Mucosa of stomach (tissue), 1 donor: Measurements from ENCODE around the gene PRDX5.
"Not testable (repeated sequence)": the region's sequence is repeated elsewhere in the genome, so short reads cannot be mapped to it uniquely, and the experiment has no call there.

Experiments
- H3K27me3 ChIP-seq: one replicate; pipeline ENCODE4 v1.7.0; 2013; ENCODE audit warnings: mild to moderate bottlenecking, low read length; ENCODE audit not compliant: control insufficient read depth, insufficient read depth
- H3K36me3 ChIP-seq: one replicate; pipeline ENCODE4 v1.7.0; 2013; ENCODE audit warnings: low read length; ENCODE audit not compliant: control insufficient read depth, insufficient read depth
- H3K4me1 ChIP-seq: one replicate; pipeline ENCODE4 v1.7.0; 2013; ENCODE audit warnings: mild to moderate bottlenecking, low read length; ENCODE audit not compliant: control insufficient read depth, insufficient read depth
- H3K4me3 ChIP-seq: one replicate; pipeline ENCODE4 v1.7.0; 2013; ENCODE audit warnings: low read length
- H3K9ac ChIP-seq: one replicate; pipeline ENCODE4 v1.7.0; 2013; ENCODE audit warnings: mild to moderate bottlenecking, low read length, moderate library complexity
- H3K9me3 ChIP-seq: one replicate; pipeline ENCODE4 v1.7.0; 2013; ENCODE audit warnings: mild to moderate bottlenecking, low read length, moderate library complexity; ENCODE audit not compliant: control insufficient read depth
- donor health status: Pancreatic carcinoma.

The PRDX5 gene

DNA sequence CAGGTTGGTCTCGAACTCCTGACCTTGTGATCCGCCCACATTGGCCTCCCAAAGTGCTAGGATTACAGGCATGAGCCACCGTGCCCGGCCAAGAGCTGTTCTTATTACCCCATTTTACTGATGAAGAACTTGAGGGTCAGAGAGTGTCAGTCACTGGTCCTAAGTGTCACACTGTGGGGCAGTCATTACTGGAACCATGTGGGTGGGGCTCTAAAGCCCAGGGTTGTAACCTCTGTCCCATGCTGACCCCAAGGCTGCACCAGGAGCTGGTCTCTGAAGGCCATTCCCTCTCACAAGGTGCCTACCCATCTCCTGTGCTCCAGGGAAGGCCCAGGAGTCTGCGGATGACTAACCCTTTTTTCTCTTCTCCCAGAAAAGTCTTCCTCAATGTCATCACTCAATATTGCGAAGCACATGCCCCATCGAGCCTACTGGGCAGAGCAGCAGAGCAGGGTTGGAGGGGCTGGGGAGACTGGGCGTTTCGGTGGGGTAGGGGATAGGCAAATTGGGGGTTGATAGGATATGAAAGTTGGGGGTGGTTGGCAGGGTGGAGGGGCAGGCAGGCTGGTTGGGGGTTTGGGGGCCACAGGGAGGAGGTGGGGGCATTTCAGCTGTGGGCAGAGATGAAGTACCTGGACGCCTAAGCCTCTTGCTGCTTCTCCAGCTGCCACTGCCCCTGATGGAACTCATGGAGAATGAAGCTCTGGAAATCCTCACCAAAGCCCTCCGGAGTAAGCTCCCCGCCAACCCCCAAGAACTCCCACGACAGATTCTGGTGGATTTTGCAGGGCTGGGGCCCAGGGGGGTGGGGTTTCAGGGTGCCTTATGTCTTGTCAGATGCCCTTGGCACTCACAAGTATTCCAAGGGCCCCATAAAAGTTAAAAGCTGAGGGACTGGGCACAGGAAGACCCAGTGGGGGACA, 14.6 kb upstream of the PRDX5 start:
- Histone ChIP-seq H3K36me3 (no peaks in the 10 kb centered on the region), H3K4me3 (no peak overlapping the region), H3K9me3 (no peaks in the 10 kb centered on the region), H3K27me3 (peaks cover 26% of the 10 kb centered on the region), H3K9ac (peak overlapping the region; percentile 82), H3K4me1 (peaks cover 45% of the 10 kb centered on the region)

- Histone ChIP-seq H3K36me3 (no peaks in the 10 kb centered on the region), H3K4me1 (peaks cover 45% of the 10 kb centered on the region), H3K4me3 (peak overlapping the region; percentile 64), H3K9me3 (no peaks in the 10 kb centered on the region), H3K9ac (peak overlapping the region; percentile 82), H3K27me3 (peaks cover 21% of the 10 kb centered on the region)
These were observed 13.9 kb upstream of the PRDX5 start for GRCh38 chr11:64304032-64304315.

- Histone ChIP-seq H3K4me1 (peaks cover 39% of the 10 kb centered on the region), H3K9ac (peak overlapping the region; percentile 82), H3K27me3 (peaks cover 16% of the 10 kb centered on the region), H3K36me3 (no peaks in the 10 kb centered on the region), H3K4me3 (peak overlapping the region; percentile 64), H3K9me3 (no peaks in the 10 kb centered on the region)
These were observed 13.4 kb upstream of the PRDX5 start for GRCh38 chr11:64304316-64305072.

DNA sequence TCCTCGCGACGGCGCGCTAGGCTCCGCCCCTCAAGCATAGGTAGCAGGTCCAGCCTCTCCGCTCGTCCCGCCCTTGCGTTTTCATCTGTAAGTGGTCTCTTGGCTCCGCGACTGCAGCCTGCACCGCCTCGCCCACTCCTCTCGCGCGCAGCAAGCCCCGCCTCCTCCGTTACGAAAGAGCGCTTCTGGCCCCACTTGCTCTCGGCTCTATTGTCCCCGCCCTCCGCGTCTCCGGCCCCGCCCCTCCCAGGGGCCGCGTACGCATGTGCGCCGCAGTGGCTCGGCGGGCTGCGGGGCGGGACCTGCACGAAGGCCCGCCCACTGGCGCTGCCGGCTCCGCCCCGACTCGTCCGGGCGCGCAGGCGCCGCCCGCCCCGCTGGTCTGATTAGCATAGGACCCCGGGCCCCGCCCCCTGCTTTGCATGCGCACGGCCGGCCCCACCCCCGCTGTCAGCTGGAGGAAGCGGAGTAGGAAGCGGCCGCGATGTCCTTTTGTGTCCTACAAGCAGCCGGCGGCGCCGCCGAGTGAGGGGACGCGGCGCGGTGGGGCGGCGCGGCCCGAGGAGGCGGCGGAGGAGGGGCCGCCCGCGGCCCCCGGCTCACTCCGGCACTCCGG, 12.7 kb upstream of the PRDX5 start, which contains the start of gene ESRRA:
Gene ESRRA, plus strand, starts transcription at position 450 of the 616 bp plus-strand sequence. CDS start 1,656 bp downstream, outside the sequence.
- peak within 1 kb of the TSS; percentile 82 for H3K9ac ChIP-seq
- H3K9me3 ChIP-seq, result no peaks in the 10 kb centered on the region
- H3K36me3 ChIP-seq, result no peaks in the 10 kb centered on the region
- H3K4me1 ChIP-seq, result peaks cover 33% of the 10 kb centered on the region
- peaks cover 9% of the 10 kb centered on the region for H3K27me3 ChIP-seq
- peak within 1 kb of the TSS; percentile 87 for H3K4me3 ChIP-seq

GRCh38 chr11:64305691-64306562, 12.0 kb upstream of the PRDX5 start:
- Histone ChIP-seq H3K4me3 (peak overlapping the region; percentile 87), H3K4me1 (peaks cover 25% of the 10 kb centered on the region), H3K9ac (peak overlapping the region; percentile 70), H3K9me3 (no peaks in the 10 kb centered on the region), H3K27me3 (peaks cover 1% of the 10 kb centered on the region), H3K36me3 (no peaks in the 10 kb centered on the region)

DNA sequence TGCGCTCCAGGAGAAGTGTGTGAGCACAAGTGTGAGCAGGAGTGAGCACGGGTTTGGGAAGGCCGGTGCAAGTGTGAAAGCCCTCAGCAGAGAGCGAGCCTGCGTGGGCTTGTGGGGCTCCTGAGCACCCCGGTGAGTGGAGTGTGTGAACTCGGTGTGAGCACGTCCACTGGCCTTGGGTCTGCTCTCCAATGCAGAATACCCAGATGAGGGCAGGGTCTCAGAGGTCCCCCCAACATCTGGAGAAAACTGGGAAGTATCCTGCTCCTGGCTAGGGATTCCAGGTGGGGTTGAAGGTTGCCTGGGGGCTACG, 11.4 kb upstream of the PRDX5 start:
- peaks cover 25% of the 10 kb centered on the region for H3K4me1 ChIP-seq
- peak overlapping the region; percentile 70 for H3K9ac ChIP-seq
- H3K9me3 ChIP-seq, result no peaks in the 10 kb centered on the region
- peak overlapping the region; percentile 87 for H3K4me3 ChIP-seq
- H3K36me3 ChIP-seq, result no peaks in the 10 kb centered on the region
- no peaks in the 10 kb centered on the region for H3K27me3 ChIP-seq

DNA sequence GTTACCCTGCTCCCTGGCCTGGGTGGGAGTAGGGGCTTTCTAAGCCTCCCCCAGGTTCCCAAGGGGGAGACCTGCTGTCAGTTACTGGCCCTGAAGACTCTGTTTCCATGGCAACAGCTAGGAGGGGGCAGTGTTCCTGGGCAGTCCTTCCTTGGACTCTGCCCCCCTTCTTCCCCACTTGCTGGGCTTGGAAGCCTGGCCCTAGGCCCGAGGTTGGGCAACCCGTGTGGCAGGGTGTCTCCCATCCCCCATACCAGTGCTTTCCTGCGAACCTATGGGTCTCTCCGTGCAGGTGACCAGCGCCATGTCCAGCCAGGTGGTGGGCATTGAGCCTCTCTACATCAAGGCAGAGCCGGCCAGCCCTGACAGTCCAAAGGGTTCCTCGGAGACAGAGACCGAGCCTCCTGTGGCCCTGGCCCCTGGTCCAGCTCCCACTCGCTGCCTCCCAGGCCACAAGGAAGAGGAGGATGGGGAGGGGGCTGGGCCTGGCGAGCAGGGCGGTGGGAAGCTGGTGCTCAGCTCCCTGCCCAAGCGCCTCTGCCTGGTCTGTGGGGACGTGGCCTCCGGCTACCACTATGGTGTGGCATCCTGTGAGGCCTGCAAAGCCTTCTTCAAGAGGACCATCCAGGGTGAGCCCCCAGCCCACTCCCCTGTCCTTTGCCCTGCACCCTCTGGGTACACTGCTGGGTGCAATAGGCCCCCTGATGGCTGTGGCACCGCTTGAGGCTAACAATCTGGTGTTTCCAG, 10.9 kb upstream of the PRDX5 start:
- peaks cover 25% of the 10 kb centered on the region for H3K4me1 ChIP-seq
- no peaks in the 10 kb centered on the region for H3K9me3 ChIP-seq
- no peaks in the 10 kb centered on the region for H3K36me3 ChIP-seq
- H3K27me3 ChIP-seq, result no peaks in the 10 kb centered on the region
- peak overlapping the region; percentile 70 for H3K9ac ChIP-seq
- peak overlapping the region; percentile 87 for H3K4me3 ChIP-seq

DNA sequence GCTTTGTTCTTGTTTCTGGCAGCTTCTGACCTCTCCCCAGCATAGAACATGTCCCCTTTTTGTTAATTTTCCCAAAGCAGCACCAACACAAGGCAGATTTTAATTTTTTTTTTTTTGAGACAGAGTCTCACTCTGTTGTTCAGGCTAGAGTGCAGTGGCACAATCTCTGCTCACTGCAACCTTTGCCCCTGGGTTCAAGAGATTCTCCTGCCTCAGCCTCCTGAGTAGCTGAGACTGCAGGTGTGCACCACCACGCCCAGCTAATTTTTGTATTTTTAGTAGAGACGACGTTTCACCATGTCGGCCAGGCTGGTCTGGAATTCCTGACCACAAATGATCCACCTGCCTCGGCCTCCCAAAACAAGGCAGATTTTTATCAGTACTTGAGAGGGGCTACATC, 10.1 kb upstream of the PRDX5 start:
- not testable (repeated sequence) for H3K9me3 ChIP-seq, H3K36me3 ChIP-seq, H3K9ac ChIP-seq, H3K27me3 ChIP-seq, H3K4me3 ChIP-seq
- H3K4me1 ChIP-seq, result peaks cover 25% of the 10 kb centered on the region

GRCh38 chr11:64312947-64313346, 5.0 kb upstream of the PRDX5 start:
- Histone ChIP-seq H3K9ac (no peak overlapping the region), H3K4me3 (no peak overlapping the region), H3K9me3 (no peaks in the 10 kb centered on the region), H3K4me1 (peaks cover 7% of the 10 kb centered on the region), H3K36me3 (peaks cover 14% of the 10 kb centered on the region), H3K27me3 (no peaks in the 10 kb centered on the region)

DNA sequence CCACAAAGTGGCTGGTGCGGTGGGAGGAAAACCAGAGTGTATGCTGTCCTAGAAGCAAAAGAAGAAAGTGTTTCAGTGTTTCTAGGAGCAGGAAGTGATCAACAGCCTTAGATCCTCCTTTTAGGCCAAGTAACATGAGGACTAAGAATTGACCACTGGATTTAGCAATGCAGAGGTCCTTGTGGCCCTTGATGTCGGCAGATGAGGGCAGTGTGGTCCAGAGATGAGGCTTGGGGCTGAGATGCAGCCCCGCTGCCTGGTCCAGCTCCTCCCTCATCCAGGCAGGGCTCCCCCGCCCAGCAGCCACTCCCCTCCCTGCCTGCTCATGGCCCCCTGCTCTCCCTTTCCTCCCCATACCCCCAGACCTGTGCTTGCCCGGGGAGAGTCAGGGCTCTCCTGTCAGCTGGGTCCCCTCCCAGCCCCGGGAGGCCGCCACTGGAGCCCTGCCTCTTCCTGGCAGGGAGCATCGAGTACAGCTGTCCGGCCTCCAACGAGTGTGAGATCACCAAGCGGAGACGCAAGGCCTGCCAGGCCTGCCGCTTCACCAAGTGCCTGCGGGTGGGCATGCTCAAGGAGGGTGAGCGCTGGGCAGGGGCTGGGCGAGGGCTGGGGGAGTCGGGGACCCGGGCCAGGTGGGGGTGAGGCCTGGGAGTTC, 4.3 kb upstream of the PRDX5 start:
- H3K9me3 ChIP-seq, result no peaks in the 10 kb centered on the region
- peaks cover 14% of the 10 kb centered on the region for H3K36me3 ChIP-seq
- H3K4me1 ChIP-seq, result peaks cover 7% of the 10 kb centered on the region
- no peak overlapping the region for H3K9ac ChIP-seq
- H3K4me3 ChIP-seq, result no peak overlapping the region
- H3K27me3 ChIP-seq, result no peaks in the 10 kb centered on the region
